ELF-1 (cell line): ENCODE data around the gene WDR20.
"Not testable (repeated sequence)": the region's sequence is repeated elsewhere in the genome, so short reads cannot be mapped to it uniquely, and the experiment has no call there.

Source experiments
- DNase-seq: peaks from one replicate; pipeline ENCODE4 v3.0.0-alpha.2; 2016; ENCODE audit warnings: low read depth, low spot score

The WDR20 gene

DNA sequence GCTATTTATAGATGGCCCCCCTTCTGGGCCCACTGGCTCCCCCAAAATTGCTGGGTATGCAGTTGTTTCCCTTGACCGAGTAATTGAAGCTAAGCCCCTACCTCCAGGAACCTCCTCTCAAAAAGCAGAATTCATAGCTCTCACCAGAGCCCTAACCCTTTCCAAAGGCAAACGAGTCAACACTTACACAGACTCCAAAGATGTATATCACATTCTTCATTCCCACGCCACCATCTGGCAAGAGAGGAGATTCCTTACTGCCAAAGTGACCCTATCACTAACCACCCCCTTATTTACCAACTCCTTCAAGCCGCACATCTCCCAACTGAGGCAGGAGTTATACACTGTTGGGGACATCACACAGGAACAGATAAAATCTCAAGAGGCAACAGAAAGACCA lies 98.4 kb downstream of the WDR20 start:
- no peak for DNase-seq

GRCh38 chr14:102238766-102239165 lies 99.1 kb downstream of the WDR20 start:
- no peak for DNase-seq

DNA sequence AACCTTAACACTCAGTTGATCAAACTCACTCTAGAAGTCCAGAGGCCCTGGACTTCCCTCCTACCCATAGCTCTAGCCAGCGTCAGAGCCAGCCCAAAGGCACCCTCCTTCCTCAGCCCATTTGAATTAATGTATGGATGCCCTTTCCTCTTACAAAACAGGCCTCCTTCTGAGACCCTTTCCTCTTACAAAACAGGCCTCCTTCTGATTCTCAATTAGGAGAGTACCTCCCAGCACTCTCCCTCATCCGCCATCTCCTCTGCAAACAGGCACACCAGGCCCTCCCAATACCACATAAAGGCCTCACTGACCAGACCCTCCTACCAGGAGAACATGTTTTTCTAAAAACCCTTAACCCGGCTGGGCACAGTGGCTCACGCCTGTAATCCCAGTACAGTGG lies 99.5 kb downstream of the WDR20 start:
- no peak for DNase-seq

GRCh38 chr14:102240481-102240880 lies 100.8 kb downstream of the WDR20 start:
- not testable (repeated sequence) for DNase-seq

- DNase-seq: no peak
Observed at GRCh38 chr14:102241147-102241546, 101.5 kb downstream of the WDR20 start.

- not testable (repeated sequence) for DNase-seq
Observed at GRCh38 chr14:102243795-102244194, 104.1 kb downstream of the WDR20 start.

DNA sequence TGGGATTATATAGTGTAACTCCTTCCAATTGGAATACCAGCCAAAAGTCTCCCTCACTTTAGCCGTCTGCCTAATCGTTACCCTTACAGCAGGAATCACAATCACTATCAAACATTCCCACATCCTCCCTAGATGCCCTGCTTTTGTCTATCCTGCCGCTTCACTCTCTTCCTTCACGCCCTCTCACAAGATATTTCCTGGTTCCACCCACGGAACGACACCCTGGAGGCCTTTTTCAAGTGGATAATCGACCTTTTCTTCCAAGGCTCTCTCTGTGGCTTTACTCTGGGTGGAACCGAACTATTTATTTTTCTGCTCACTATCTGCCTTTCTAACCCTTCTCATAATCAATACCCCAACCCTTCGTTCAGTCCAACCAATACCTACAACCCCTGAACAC lies 106.4 kb downstream of the WDR20 start:
- no peak for DNase-seq

- peak; percentile 85 for DNase-seq
Observed at GRCh38 chr14:102248121-102248520, 108.4 kb downstream of the WDR20 start.

GRCh38 chr14:102249041-102249440 lies 109.3 kb downstream of the WDR20 start:
- no peak for DNase-seq

- DNase-seq: no peak
Observed at GRCh38 chr14:102249981-102250380, 110.3 kb downstream of the WDR20 start.

DNA sequence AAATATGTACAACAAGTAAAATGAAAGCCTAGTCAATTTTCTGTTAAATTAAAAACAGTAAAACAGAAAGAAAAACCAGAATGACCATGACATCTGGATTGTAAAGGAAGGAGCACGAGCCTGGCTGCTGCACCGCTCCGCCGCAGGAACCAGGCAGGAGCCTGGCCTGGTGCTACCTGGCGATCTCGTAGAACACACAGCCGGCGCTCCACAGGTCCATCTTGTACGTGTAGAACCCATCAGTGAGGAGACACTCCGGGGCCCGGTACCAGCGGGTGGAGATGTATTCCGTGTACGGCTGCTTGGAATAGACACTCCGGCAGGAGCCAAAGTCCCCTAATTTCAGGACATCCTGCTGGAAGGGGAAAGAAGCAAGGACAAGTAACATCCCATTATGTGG lies 110.9 kb downstream of the WDR20 start:
- no peak for DNase-seq

GRCh38 chr14:102251161-102251560 lies 111.5 kb downstream of the WDR20 start:
- DNase-seq: no peak

DNA sequence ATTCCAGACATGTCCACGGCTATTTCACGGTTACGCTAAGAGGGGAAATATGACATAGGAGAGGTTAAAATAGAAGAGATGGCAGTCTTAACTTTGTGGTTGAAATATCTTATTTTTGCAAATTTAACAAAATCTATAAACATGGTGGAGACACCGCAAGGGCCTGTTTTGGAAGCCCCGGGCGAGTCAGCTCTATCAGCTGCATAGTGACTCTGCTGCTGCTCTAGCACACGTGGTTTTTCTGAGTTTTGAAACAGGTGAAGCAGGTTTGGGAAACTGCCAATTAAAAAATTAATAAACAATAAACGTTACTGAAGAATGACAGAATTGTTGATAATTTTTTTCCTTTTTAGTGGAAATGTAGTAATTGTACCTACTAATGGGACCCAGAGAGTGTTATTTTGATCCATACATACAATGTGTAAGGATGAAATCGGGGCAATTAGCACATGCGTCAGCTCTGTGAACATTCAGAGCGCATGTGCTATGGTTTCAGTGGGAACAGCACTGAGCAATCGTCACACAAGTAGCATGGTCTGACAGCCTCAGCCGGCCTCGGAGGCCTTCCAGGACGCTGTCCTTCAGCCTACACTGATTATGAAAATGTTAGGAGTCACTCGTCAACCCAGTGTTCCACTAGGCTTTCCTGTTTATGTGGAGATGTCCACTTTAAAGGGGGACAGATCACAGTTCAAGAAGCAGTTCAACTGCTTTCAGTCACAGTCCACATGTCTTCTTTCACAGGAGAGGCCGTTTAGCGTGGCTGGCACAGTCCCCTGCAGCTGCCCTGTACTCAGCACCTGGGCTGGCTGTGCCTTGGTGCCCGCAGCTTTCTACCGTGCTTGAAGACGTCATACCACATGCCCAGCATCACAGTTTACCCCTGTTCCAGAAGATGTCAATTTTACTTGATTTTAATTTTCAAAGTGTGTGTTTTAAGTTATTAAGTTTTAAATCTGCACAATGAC lies 113.4 kb downstream of the WDR20 start:
- DNase-seq: no peak

DNA sequence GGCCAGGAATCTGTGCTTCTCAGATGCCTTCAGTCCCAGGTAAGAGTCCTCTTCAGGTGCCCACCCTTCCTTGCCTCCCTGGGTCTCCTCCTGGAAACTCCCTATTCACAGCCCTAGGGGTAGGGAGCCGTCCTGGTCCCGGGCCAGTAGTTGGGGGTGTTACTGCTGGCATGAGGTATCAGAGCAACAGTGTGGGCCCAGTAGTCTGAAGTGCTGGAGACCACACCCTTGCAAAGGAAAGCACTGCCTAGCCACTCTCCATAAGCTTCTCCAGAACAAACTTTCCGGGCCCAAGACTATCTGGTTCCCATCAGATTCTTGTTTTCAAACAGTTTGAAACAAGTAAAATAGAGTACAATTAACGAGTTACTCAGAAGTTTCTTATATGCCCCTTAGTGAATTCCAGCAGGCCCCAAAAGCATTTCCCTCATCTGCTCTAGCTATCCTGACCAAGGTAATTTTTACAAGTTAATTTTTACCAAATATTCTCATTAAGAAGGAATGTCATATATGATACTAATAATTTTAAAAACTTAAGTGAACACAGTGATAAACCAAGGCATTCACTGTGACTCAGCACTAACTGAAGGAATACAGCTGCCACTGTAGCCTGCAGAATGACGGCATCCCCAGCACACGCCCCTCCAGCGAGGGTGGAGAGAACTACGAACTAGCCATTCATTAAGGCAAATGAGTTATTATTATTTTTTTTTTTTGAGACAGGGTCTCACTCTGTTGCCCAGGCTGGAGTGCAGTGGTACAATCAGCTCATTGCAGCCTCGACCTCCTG lies 115.9 kb downstream of the WDR20 start:
- DNase-seq: no peak

GRCh38 chr14:102256716-102257115 lies 117.0 kb downstream of the WDR20 start:
- DNase-seq: no peak

DNA sequence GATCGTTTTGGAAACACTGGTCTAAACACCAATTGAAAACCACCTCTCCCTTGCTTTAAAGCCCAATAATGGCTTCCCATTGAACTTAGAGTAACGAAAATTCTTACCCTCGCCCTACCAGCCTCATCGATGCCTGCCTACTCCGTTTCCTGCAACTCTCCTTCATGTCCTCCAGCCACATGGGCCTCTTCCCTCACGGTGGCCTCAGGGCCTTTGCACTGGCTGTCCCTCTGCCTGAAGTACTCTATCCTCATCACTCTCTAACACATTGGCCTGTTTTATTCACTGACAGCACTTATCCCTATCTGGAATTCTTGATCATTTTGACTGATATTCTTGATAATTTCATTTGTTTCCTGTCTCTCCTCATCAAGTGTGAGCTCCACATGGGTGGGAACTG lies 118.4 kb downstream of the WDR20 start:
- no peak for DNase-seq
